Measurements from ENCODE around the gene FAM227A.
A peak's percentile ranks its signal among the peaks of the same experiment; 100 is the strongest.

Gene FAM227A

DNA sequence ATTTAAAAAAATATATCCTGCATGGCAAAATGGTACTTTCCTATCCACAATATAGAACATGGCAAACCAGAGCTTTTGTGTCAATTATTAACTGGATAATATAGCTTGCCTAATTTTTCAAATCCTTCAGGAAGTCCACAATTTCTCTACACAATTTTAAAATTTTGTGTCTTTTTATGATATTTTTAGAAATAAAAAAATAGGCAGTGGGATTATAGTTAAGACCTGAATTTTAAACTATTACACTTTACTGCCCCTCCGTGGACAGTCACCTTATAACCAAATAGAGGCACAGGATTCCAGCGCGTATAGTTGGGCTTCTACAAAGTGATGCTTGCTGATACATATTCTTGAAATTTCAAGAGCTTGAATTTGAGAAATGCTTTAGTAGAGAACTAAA lies 84.1 kb downstream of the FAM227A start:
- Histone ChIP-seq H3K9ac (ENCODE audit: insufficient read length) (no peak overlapping the region), H3K27ac (no peak overlapping the region), H3K36me3 (ENCODE audit: insufficient read depth, low read length) (no peaks in the 10 kb centered on the region), H3K9me3 (ENCODE audit: low read depth, low read length) (no peaks in the 10 kb centered on the region), H3K4me3 (no peak overlapping the region)
- peak; percentile 34 for DNase-seq (ENCODE audit: low read depth, low spot score)
- TF ChIP-seq FOXP2 (optimal IDR thresholded peaks at IDR 0.05; ENCODE audit: control extremely low read depth, extremely low read length, insufficient read depth) (no peak), EZH2 (IDR thresholded peaks at IDR 0.05) (no peak), POLR2AphosphoS5 (IDR thresholded peaks at IDR 0.05; ENCODE audit: borderline replicate concordance, low read depth, low read length) (no peak)

DNA sequence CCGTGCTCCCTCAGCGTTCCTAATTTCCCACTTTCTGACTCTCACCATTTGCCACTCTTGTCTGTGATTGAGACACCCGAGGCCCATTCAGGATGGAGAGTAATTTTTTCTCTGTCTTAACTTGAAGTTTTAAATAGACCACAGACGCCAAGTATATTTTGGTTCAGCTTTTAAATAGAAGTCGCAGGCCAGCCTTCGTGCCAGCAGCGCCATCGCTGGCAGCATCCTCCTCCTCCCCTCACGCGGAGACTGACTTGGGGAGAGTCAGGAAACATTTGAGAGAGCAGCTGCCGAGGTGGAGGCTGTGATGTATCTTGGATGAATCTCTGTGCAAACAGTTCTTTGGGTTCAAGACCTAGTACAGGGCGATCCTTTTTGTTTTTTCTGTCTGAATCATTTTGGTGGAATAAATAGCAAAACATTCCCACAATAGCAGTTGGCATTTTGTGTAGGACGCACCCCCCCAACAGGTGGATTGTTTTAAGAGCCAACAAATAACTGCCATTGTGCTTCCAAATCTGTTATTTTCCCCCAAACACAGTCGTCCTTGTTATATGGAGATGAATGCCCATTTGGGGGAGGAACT lies 85.3 kb downstream of the FAM227A start:
- peak overlapping the region; percentile 74 for H3K9ac ChIP-seq (ENCODE audit: insufficient read length)
- H3K4me3 ChIP-seq = peak overlapping the region; percentile 82
- TF ChIP-seq POLR2AphosphoS5 (IDR thresholded peaks at IDR 0.05; ENCODE audit: borderline replicate concordance, low read depth, low read length) (no peak), FOXP2 (optimal IDR thresholded peaks at IDR 0.05; ENCODE audit: control extremely low read depth, extremely low read length, insufficient read depth) (no peak), EZH2 (IDR thresholded peaks at IDR 0.05) (no peak)
- no peak overlapping the region for H3K27ac ChIP-seq
- no peak for DNase-seq (ENCODE audit: low read depth, low spot score)
- H3K9me3 ChIP-seq (ENCODE audit: low read depth, low read length) = no peaks in the 10 kb centered on the region
- H3K36me3 ChIP-seq (ENCODE audit: insufficient read depth, low read length) = no peaks in the 10 kb centered on the region

- TF ChIP-seq POLR2AphosphoS5 (IDR thresholded peaks at IDR 0.05; ENCODE audit: borderline replicate concordance, low read depth, low read length) (peak; percentile 64; the same call in 1 of the 2 replicates), EZH2 (IDR thresholded peaks at IDR 0.05) (no peak), FOXP2 (optimal IDR thresholded peaks at IDR 0.05; ENCODE audit: control extremely low read depth, extremely low read length, insufficient read depth) (no peak)
- H3K9ac ChIP-seq (ENCODE audit: insufficient read length) = peak within 1 kb of the TSS; percentile 74
- peak; percentile 37 for DNase-seq (ENCODE audit: low read depth, low spot score)
- H3K9me3 ChIP-seq (ENCODE audit: low read depth, low read length) = no peaks in the 10 kb centered on the region
- H3K4me3 ChIP-seq = peak within 1 kb of the TSS; percentile 82
- H3K27ac ChIP-seq = no peak within 1 kb of the TSS
- no peaks in the 10 kb centered on the region for H3K36me3 ChIP-seq (ENCODE audit: insufficient read depth, low read length)
Observed at GRCh38 chr22:38569972-38570778, 86.0 kb downstream of the FAM227A start, which contains the start of gene DMC1. Gene DMC1, minus strand, starts transcription at chr22:38570183. Its CDS starts 1,927 bp downstream, at chr22:38568256.

DNA sequence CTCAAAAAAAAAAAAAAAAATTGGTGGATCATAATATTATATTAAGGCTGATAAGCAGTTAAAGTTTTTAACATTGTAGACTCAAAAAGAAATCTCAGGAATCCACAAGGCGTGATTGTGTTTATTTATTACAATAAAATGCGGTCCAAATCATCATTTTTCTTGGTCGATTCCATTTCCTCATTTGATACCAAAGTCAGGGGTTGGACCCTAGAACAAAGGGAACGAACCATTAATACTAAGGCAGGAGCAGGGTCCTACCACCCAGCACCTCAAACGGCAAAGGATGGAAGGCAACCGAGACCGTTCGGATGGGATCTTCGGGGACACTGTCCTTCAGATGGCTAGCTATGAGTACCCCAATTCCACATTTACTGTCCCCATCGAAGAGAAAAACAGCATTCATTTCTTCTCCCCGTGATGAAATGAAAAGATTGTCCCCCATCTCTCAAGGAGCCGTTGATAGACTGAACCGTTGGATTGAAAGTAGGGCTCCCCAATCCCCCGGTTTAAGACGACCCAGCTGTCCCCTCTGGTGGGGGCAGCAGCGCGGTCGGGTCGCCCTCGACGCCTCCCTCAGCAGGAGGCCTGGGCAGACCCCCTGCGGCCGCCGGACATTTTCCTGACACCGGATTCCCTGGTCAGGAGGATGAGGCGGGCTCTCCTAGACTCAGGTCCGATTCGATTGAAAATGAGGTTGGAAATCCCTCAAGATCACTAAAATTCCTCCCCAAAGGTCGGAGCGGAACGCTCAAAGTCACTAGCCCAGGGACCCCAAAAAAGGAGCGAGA lies 86.8 kb downstream of the FAM227A start:
- no peak overlapping the region for H3K4me3 ChIP-seq
- H3K36me3 ChIP-seq (ENCODE audit: insufficient read depth, low read length) = no peaks in the 10 kb centered on the region
- no peak for DNase-seq (ENCODE audit: low read depth, low spot score)
- TF ChIP-seq FOXP2 (optimal IDR thresholded peaks at IDR 0.05; ENCODE audit: control extremely low read depth, extremely low read length, insufficient read depth) = no peak
- no peak for TF ChIP-seq EZH2 (IDR thresholded peaks at IDR 0.05)
- no peak for TF ChIP-seq POLR2AphosphoS5 (IDR thresholded peaks at IDR 0.05; ENCODE audit: borderline replicate concordance, low read depth, low read length)
- H3K27ac ChIP-seq = no peak overlapping the region
- H3K9me3 ChIP-seq (ENCODE audit: low read depth, low read length) = no peaks in the 10 kb centered on the region
- H3K9ac ChIP-seq (ENCODE audit: insufficient read length) = no peak overlapping the region

DNA sequence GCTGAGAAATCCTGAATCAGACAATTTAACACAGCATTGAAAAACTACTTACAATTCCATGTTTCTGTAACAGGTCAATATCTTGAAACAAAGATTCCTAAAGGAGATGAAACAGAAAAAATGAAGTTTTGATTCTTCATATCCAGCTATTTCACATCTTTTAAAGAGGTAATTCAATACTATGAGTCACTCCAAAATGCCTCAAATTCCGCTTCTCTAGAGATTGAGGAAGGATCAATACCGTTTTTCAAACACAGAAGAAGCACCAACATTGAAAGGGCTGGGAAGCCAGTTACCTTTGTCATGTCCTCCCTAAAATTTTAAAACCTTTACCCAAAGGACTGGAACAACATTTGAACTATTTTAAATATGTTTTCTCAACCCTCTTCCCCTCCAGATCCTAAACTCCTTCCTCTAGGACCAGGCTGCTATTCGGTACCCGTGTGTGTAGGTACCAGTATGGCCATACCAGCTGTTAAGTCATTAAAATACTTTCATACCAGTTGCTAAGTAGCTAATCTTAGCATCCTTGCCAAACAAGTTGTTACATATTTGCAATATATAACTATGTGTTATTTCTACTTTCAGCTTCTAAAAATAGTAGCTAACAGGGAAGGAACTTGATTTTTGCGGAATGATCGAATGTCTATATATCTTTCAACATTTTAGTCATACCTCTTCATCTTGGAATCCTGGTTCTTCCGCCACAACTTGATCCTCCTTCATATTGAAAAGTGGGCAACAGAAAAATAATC lies 88.5 kb downstream of the FAM227A start:
- Histone ChIP-seq H3K9ac (ENCODE audit: insufficient read length) (no peak overlapping the region), H3K36me3 (ENCODE audit: insufficient read depth, low read length) (no peaks in the 10 kb centered on the region), H3K9me3 (ENCODE audit: low read depth, low read length) (no peaks in the 10 kb centered on the region), H3K27ac (0 out of 2 replicates have a peak overlapping the region, but pooled peaks have one; percentile 30), H3K4me3 (no peak overlapping the region)
- DNase-seq (ENCODE audit: low read depth, low spot score) = no peak
- TF ChIP-seq POLR2AphosphoS5 (IDR thresholded peaks at IDR 0.05; ENCODE audit: borderline replicate concordance, low read depth, low read length) (no peak), EZH2 (IDR thresholded peaks at IDR 0.05) (no peak), FOXP2 (optimal IDR thresholded peaks at IDR 0.05; ENCODE audit: control extremely low read depth, extremely low read length, insufficient read depth) (no peak)

DNA sequence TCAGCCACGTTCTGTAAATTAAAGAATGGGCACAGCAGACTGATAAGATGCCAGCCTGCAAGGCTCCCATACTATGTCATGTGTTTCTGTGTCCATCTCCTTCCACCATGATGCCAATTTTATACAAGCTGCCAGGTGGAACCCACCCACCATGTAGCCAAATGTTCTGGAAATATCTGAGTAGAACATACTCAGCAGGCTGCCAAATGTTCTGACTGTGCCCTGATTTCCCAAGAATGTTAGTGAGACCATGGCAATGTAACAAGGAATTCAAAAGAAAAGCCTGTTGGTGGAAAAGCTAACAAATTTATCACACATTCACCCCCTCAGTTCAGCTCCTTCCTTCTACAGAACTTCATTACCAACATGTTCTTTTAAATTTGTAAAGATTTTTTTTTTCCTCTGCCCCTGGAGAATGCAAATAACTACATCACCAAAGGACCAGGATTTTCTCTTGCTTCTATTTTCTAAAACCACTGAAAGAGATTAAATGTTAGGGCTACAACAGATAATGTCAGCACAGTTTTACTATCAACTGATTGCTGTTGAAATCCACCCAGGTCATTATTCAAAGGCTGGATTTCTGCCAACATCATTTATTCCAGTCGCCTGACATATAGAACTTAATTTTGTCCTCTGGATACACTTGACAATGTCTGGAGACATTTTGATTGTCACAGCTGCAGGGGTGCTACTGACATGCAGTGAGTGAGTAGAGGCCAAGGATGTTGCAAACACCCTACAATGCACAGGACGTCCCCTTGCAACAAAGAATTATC lies 89.3 kb downstream of the FAM227A start:
- H3K9me3 ChIP-seq (ENCODE audit: low read depth, low read length) = no peaks in the 10 kb centered on the region
- no peak for DNase-seq (ENCODE audit: low read depth, low spot score)
- no peak for TF ChIP-seq FOXP2 (optimal IDR thresholded peaks at IDR 0.05; ENCODE audit: control extremely low read depth, extremely low read length, insufficient read depth)
- no peak for TF ChIP-seq EZH2 (IDR thresholded peaks at IDR 0.05)
- no peak for TF ChIP-seq POLR2AphosphoS5 (IDR thresholded peaks at IDR 0.05; ENCODE audit: borderline replicate concordance, low read depth, low read length)
- no peaks in the 10 kb centered on the region for H3K36me3 ChIP-seq (ENCODE audit: insufficient read depth, low read length)
- H3K9ac ChIP-seq (ENCODE audit: insufficient read length) = no peak overlapping the region
- H3K27ac ChIP-seq = no peak overlapping the region
- H3K4me3 ChIP-seq = no peak overlapping the region

- H3K27ac ChIP-seq = no peak overlapping the region
- no peaks in the 10 kb centered on the region for H3K9me3 ChIP-seq (ENCODE audit: low read depth, low read length)
- TF ChIP-seq FOXP2 (optimal IDR thresholded peaks at IDR 0.05; ENCODE audit: control extremely low read depth, extremely low read length, insufficient read depth) (no peak), EZH2 (IDR thresholded peaks at IDR 0.05) (no peak), POLR2AphosphoS5 (IDR thresholded peaks at IDR 0.05; ENCODE audit: borderline replicate concordance, low read depth, low read length) (no peak)
- no peak overlapping the region for H3K9ac ChIP-seq (ENCODE audit: insufficient read length)
- no peaks in the 10 kb centered on the region for H3K36me3 ChIP-seq (ENCODE audit: insufficient read depth, low read length)
- H3K4me3 ChIP-seq = no peak overlapping the region
- DNase-seq (ENCODE audit: low read depth, low spot score) = no peak
Observed at GRCh38 chr22:38565441-38565840, 90.8 kb downstream of the FAM227A start.

All from SK-N-MC (cell line).